Upper lobe of left lung (tissue), 4 donors: ENCODE results near the gene MPG.

Experiments used
- EP300 ChIP-seq, 4 donors: sonication (generic); formaldehyde crosslinking; IDR thresholded peaks; one replicate each; pipeline ENCODE4 v1.5.1; 2017; ENCODE audit warnings: antibody characterized with exemption in 4 of 4, control low read depth in 2 of 4
- POLR2A ChIP-seq, 4 donors: fragments of 450-650 bp; IDR thresholded peaks; one replicate each; pipeline ENCODE4 v1.5.1; 2016 to 2017; ENCODE audit warnings: antibody characterized with exemption in 4 of 4, mild to moderate bottlenecking in 2 of 4
- TF ChIP-seq, protein P1 (sequence below), 6 experiments: fragments of 450-650 bp in 4 of 6; fragments of 200-600 bp in 2 of 6; sonication (generic) in 2 of 6; IDR thresholded peaks; one replicate each; pipeline ENCODE4 v1.5.1; 2016 to 2019; ENCODE audit warnings: antibody characterized with exemption in 6 of 6

GRCh38 chr16:47234-47633 lies 30.8 kb upstream of the MPG start:
- TF ChIP-seq EP300 (IDR thresholded peaks at IDR 0.05), result no peak
- TF ChIP-seq, protein P1, sequence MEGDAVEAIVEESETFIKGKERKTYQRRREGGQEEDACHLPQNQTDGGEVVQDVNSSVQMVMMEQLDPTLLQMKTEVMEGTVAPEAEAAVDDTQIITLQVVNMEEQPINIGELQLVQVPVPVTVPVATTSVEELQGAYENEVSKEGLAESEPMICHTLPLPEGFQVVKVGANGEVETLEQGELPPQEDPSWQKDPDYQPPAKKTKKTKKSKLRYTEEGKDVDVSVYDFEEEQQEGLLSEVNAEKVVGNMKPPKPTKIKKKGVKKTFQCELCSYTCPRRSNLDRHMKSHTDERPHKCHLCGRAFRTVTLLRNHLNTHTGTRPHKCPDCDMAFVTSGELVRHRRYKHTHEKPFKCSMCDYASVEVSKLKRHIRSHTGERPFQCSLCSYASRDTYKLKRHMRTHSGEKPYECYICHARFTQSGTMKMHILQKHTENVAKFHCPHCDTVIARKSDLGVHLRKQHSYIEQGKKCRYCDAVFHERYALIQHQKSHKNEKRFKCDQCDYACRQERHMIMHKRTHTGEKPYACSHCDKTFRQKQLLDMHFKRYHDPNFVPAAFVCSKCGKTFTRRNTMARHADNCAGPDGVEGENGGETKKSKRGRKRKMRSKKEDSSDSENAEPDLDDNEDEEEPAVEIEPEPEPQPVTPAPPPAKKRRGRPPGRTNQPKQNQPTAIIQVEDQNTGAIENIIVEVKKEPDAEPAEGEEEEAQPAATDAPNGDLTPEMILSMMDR (IDR thresholded peaks at IDR 0.05), result no peak
- no peak for TF ChIP-seq POLR2A (IDR thresholded peaks at IDR 0.05)
